ENCODE data around the gene TLN1. TPM values are rescaled to one million over a fixed set of nuclear protein-coding genes. Genes with fewer than 3 reads are reported as not detected.

TLN1 gene
- total and polyA plus RNA-seq, 8 donors, result 152 to 471 (median 191) TPM

GRCh38 chr9:35712762-35713400, 19.1 kb downstream of the TLN1 start:
- H3K4me1 ChIP-seq, result no peaks in the 10 kb centered on the region
- no peak overlapping the region for H3K27ac ChIP-seq
- TF ChIP-seq, protein P1, sequence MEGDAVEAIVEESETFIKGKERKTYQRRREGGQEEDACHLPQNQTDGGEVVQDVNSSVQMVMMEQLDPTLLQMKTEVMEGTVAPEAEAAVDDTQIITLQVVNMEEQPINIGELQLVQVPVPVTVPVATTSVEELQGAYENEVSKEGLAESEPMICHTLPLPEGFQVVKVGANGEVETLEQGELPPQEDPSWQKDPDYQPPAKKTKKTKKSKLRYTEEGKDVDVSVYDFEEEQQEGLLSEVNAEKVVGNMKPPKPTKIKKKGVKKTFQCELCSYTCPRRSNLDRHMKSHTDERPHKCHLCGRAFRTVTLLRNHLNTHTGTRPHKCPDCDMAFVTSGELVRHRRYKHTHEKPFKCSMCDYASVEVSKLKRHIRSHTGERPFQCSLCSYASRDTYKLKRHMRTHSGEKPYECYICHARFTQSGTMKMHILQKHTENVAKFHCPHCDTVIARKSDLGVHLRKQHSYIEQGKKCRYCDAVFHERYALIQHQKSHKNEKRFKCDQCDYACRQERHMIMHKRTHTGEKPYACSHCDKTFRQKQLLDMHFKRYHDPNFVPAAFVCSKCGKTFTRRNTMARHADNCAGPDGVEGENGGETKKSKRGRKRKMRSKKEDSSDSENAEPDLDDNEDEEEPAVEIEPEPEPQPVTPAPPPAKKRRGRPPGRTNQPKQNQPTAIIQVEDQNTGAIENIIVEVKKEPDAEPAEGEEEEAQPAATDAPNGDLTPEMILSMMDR (IDR thresholded peaks at IDR 0.05), result no peak
- H3K4me3 ChIP-seq, result no peak overlapping the region
- DNase-seq (no peak), ATAC-seq (no peak)
- intact Hi-C loops (cut with DNase I), result no loop called here
- H3K36me3 ChIP-seq, result peaks cover 2 to 100% of the 10 kb centered on the region in 2 donors
- no peaks in the 10 kb centered on the region for H3K27me3 ChIP-seq
- no peaks in the 10 kb centered on the region for H3K9me3 ChIP-seq

DNA sequence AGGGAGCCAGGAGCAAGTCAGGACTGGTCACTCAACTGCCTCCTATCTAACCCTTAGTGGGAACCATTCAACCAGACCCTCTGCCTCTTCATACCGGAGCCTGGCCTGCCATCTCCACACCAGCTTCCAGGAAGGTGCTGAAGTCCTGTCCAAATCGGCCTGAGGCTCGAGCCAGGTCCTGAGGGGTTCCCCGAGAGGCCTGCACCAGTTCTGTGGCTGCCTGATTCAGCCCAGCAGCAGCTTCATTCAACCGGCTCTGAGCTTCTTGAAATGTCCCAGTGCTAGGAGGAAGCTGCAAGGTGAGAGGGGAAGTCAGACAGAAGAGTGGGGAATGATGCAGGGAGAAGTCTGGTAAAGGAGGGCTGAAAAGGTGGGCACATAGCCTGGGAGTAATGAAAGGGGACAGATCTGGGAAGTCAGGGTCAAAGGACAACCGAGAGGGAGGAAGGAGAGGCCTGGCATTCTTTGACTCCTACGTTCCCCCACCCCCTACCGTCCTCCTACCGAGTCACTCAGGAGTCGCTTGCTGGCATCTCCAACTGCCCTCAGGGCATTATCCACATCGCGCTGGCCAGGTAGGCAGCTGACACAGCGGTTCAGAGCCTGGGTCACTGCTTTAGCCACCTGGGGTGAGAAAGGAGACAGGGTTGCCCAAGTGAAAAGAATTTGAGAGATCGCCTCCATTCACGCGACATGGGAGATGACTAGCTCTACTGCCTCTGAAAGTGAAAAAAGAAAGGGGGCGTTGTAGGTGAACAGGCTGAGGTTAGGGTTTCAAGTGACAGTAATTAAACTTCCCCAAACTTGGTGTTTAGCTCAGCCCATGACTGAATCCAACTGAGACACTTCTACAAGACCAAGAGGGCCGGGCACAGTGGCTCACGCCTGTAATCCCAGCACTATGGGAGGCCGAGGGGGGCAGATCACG, 20.2 kb downstream of the TLN1 start:
- Histone ChIP-seq H3K4me1 (no peaks in the 10 kb centered on the region), H3K36me3 (peaks cover 2 to 100% of the 10 kb centered on the region in 2 donors), H3K9me3 (no peaks in the 10 kb centered on the region), H3K27ac (no peak overlapping the region), H3K27me3 (no peaks in the 10 kb centered on the region), H3K4me3 (no peak overlapping the region)
- ATAC-seq, result no peak
- TF ChIP-seq, protein P1 (IDR thresholded peaks at IDR 0.05), result no peak
- no peak for DNase-seq
- intact Hi-C loops (cut with DNase I), result no loop called here

DNA sequence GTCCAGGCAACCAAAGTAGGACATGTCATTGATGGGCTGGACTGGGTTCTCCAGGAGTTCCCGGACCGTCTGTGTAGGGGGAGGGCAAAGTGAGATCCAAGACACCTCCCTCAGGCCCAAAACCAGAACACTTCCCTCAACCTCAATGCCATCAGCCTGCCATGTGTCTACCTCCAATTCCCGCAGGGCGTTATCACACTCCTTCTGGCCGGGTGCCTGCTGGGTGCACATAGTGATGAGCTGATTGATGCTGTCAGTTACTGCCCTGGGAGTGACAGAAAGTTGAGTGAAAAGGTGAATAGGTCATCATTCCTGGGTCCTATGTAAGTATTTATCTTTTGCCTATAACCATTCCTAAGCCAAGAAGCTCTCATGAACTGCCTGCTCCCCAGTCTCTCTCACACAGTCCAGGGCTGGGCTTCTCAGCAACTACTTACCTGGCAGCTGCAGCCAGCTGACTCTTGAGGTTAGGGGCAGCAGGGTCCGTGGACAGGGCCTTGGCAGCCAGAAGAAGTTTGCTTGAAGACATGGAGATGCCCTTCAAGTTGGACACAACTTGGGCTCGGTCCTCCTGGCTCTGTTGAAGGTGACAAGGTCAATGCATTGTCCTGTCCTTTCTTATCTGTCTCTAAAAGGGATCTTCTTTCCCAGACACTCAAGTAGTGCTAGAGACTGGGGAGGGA, 21.0 kb downstream of the TLN1 start:
- no peaks in the 10 kb centered on the region for H3K27me3 ChIP-seq
- no peak for ATAC-seq
- TF ChIP-seq, protein P1 (IDR thresholded peaks at IDR 0.05), result no peak
- H3K9me3 ChIP-seq, result no peaks in the 10 kb centered on the region
- DNase-seq, result no peak
- intact Hi-C loops (cut with DNase I), result no loop called here
- H3K27ac ChIP-seq, result no peak overlapping the region
- no peaks in the 10 kb centered on the region for H3K4me1 ChIP-seq
- no peak overlapping the region for H3K4me3 ChIP-seq
- H3K36me3 ChIP-seq, result peaks cover 2 to 100% of the 10 kb centered on the region in 2 donors

GRCh38 chr9:35708146-35708545, 23.8 kb downstream of the TLN1 start:
- no peak overlapping the region for H3K4me3 ChIP-seq
- TF ChIP-seq, protein P1 (IDR thresholded peaks at IDR 0.05), result no peak
- H3K27me3 ChIP-seq, result no peaks in the 10 kb centered on the region
- no peaks in the 10 kb centered on the region for H3K9me3 ChIP-seq
- peaks cover 2 to 100% of the 10 kb centered on the region in 2 donors for H3K36me3 ChIP-seq
- no peaks in the 10 kb centered on the region for H3K4me1 ChIP-seq
- no peak overlapping the region for H3K27ac ChIP-seq
- intact Hi-C loops (cut with DNase I), result no loop called here
- ATAC-seq (no peak), DNase-seq (no peak)

DNA sequence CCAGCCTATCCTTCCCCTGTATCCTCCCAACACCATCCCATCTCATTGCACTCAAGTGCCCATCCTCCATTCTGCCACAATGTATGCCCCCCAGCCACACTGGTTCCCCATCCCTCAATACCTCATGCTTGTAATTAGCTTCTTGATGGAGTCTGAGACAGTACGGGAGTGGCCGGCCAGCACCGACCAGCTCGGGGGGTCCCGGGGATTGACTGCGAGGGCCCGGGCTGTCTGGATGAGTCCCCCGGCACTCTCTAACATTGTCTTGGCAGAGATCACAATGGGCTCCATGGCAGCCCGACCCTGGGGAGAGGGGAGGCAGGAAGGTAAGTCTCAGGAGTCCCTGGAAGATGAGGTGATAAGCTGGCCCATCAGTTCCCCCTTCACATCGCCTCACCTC, 25.0 kb downstream of the TLN1 start:
- ATAC-seq (no peak), DNase-seq (no peak)
- H3K4me1 ChIP-seq, result no peaks in the 10 kb centered on the region
- intact Hi-C loops (cut with DNase I), result no loop called here
- no peaks in the 10 kb centered on the region for H3K27me3 ChIP-seq
- H3K4me3 ChIP-seq, result no peak overlapping the region
- H3K36me3 ChIP-seq, result peaks cover 2 to 100% of the 10 kb centered on the region in 2 donors
- no peak overlapping the region for H3K27ac ChIP-seq
- TF ChIP-seq, protein P1 (IDR thresholded peaks at IDR 0.05), result no peak
- H3K9me3 ChIP-seq, result no peaks in the 10 kb centered on the region
